ENCODE data around the gene GNB1L.

The GNB1L gene

GRCh38 chr22:19826619-19826950 is 28.1 kb downstream of the GNB1L start:
- in situ Hi-C loops (cut with MboI; ENCODE audit: low sequenced_read_pairs): no loop called here

GRCh38 chr22:19825904-19826618 is 28.6 kb downstream of the GNB1L start:
- in situ Hi-C loops (cut with MboI; ENCODE audit: low sequenced_read_pairs): no loop called here

- in situ Hi-C loops (cut with MboI; ENCODE audit: low sequenced_read_pairs): no loop called here
Measured at GRCh38 chr22:19824926-19825339, 29.7 kb downstream of the GNB1L start.

DNA sequence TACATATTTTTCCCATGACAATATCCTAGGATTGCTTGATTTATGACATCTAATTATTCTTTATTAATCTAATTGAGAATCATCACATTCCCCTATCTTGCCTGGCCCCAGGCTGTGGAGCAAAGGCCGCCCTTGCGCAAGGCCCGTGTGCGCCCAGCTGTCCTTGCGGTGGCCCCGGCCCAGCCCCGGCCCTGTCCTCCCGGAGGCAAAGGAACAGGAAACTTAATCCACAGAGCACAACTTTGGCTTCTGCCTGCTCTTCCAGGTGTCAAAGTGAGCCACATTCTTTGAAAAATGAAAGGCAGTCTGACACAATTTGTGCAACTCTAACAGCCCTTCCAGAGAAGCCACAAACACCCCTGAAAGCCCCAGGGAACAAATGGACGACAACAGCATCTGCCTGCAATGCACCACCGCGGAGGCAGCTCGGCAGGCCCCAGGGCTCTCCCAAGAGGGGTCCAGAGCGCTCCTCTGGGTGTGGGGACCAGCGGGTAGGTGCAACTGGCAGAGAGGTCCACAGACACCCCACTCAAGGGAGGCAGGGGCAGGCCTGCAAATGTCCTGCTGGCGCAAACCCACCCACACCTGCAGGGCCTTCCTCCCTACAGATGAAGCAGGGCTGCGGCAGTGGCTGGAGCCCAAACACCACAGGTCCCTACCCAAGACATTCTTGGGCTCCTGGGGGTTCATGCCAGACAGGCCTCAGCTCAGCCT is 30.3 kb downstream of the GNB1L start:
- in situ Hi-C loops (cut with MboI; ENCODE audit: low sequenced_read_pairs): no loop called here

DNA sequence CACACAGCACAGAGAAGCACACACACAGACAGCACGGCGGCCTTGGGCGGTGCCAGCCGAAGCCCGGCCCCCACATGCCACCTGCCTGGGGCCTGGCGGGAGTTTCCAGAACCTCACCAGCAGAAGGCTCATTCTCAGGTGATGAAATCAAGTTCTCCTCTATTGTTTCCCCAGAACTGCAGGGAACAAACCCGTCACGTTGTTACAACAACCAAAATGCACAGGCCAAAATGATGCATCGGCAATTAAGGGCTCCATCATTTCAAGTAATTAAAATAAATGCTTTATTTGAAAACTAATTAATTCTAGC is 30.8 kb downstream of the GNB1L start:
- in situ Hi-C loops (cut with MboI; ENCODE audit: low sequenced_read_pairs): no loop called here

GRCh38 chr22:19823191-19823901 is 31.3 kb downstream of the GNB1L start:
- in situ Hi-C loops (cut with MboI; ENCODE audit: low sequenced_read_pairs): no loop called here

DNA sequence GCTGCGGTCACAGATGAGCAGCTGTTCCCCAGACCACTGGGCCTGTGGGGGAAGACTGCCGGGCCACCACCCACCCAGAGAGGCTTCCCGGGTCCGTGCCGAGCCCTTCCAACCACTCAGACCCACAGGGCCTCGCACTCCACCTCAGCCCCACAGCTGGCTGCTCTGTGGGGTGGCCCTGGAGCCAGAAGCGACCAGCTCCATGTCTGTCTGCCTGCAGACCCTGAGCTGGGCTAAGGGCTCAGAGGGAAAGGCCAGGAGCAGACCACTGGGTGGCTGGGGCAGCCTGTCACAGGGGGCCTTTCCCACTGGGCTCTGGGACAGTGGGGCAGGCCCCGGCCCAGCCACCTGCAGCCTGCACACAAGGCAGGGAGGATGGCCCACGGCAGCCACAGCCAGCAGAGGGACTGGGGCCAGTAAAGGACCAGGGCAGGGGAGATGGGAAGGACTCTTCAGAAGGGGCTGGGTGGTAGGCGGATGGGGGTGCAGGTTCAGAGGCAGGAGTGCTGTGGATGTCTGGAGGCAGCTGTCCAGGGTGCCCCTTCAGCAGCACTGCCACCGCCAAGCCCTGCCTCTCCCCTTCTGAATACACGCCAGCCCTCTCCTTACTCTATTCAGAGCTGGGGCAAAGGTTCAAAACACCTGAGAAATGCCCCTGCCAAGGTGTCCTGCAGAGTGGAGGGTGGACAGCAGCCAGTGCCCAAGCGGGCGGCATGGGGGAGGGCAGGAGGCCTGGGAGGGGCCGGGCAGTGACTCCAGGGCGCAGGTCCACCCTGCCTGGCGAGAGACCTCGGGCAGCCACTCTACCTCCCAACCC is 32.2 kb downstream of the GNB1L start:
- in situ Hi-C loops (cut with MboI; ENCODE audit: low sequenced_read_pairs): no loop called here

GRCh38 chr22:19821523-19822300 is 33.0 kb downstream of the GNB1L start:
- in situ Hi-C loops (cut with MboI; ENCODE audit: low sequenced_read_pairs): no loop called here

GRCh38 chr22:19820880-19821522 is 33.7 kb downstream of the GNB1L start:
- in situ Hi-C loops (cut with MboI; ENCODE audit: low sequenced_read_pairs): no loop called here

- in situ Hi-C loops (cut with MboI; ENCODE audit: low sequenced_read_pairs): no loop called here
Measured at GRCh38 chr22:19819911-19820879, 34.5 kb downstream of the GNB1L start.

GRCh38 chr22:19819208-19819910 is 35.3 kb downstream of the GNB1L start:
- in situ Hi-C loops (cut with MboI; ENCODE audit: low sequenced_read_pairs): no loop called here

DNA sequence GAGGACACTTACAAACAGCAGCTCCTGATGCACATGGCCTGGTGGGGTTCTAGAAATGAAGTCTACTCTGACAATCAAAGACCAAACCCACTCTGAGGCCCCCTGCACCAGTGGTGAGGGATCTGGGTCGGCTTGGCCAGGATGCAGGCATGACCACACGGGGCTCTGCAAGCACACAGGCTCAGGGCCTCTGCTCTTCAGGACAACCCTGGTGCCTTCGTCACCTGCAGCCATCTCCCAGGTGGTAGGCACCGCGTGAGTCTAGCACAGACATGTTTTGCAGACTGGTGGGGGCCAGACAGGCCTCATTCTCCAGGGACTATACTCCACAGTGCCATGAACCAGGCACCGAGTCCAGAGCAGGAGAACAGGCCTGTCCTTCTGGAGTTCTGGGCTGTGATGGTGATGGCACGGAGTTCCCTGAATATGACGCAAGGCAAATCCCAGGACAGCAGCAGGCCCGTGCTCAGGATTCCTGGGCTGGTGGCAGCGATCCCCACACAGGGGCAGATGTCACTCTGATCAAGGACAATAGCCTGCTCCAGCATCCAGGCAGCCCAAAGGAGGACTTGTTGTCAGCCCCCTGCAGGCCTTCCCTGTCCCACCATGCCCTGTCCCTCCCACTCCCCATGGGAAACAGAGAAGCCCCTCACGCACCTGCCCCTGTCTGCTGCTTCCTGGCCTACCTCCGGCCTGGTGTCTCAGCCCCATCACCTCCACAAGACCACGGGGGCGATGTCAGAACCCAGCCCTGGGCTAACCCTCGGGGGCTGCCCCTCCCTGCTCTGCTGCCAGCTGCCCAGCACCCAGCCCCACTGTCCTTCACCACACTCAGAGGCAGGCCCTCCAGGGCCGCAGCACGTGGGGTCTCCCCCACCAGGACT is 36.1 kb downstream of the GNB1L start:
- in situ Hi-C loops (cut with MboI; ENCODE audit: low sequenced_read_pairs): no loop called here

DNA sequence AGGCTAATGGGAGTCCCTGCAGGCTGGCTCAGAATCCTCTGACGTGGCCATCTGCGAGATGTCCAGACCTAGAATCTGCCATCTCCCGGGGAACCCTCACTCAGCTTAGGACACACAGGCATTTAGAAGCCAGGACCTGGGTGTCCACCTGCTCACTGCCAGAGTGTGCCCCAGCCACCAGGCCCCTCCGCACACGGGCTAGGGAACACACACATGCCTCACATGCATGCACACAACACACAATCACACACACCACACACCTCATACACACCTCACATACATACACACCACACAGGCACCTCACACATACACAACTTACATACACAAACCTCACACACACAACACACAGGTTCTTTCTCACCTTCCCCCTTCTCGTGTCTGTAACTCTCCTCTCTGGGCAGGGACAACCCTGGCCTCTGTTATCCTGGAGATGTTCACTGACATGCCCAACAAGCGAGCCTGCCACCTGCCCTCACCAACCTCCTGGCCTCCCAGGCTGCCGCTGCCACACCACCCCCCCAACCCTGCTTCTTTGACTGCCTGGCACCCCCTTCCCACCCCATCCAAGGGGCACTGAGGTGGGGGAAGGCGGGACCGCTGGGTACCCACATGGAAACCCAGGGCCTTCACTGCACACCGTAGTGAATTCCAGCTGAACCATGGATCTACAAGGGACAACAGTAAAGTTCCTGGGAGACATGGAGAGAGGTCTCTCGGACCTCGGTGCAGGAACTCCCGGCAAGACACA is 38.1 kb downstream of the GNB1L start:
- in situ Hi-C loops (cut with MboI; ENCODE audit: low sequenced_read_pairs): no loop called here

DNA sequence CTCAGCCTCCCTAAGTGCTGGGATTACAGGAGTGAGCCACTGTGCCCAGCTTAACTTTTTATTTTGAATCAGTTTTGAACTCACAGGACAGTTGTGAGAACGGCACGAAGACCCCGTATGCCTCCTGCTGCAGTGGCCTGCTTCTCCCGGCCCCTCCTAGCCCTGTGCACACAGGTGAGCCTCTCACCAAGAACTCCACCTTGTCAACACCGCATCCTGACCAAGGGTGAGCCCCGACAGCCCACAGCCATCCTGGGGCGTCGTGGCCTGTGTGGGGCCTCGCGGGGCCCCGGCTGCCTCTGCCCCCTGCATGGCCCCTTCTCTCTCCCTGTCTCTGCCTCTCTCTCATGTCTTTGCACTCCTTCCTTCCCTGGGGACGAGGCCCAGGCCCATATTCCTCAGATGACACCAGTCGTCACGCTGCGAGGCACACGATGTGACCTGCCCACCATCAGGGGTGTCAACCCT is 38.8 kb downstream of the GNB1L start:
- in situ Hi-C loops (cut with MboI; ENCODE audit: low sequenced_read_pairs): no loop called here

GRCh38 chr22:19815093-19815822 is 39.4 kb downstream of the GNB1L start:
- in situ Hi-C loops (cut with MboI; ENCODE audit: low sequenced_read_pairs): no loop called here

DNA sequence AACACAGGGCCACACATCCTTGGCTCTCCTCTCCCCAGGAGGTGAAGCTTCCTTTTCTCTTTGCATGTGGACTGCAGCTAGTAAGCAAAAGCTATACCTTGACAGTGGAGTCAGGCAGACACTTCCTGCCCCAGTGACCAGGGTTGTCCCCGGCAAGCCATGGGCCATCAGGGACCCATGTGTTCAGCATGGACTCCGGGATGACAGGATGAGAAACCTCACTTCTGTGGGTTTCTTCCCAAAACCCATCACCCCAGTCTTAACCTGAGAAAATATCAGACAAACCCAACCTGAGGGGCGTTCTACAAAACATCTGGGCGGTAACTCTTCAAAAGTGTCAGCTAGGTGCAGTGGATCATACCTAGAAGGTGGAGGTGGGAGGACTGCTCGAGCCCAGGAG is 40.2 kb downstream of the GNB1L start:
- in situ Hi-C loops (cut with MboI; ENCODE audit: low sequenced_read_pairs): no loop called here

Measured in HL-60/S4 treated with phorbol 12-myristate 13-acetate at 8.2 ng/mL for 4 days and 3 days (cell line).